Measurements from ENCODE around the gene SCAMP3. TPM values are rescaled to one million over a fixed set of nuclear protein-coding genes. Genes with fewer than 3 reads are reported as not detected.
A peak's percentile ranks its signal among the peaks of the same experiment; 100 is the strongest.

Gene SCAMP3
- total RNA-seq, 4 donors from 2014 or later, result 10.0 to 44.4 (median 29.2) TPM

- Histone ChIP-seq H3K4me3 (peak overlapping the region; percentile 50 to 72), H3K9me3 (no peaks in the 10 kb centered on the region), H3K36me3 (no peaks in the 10 kb centered on the region), H3K4me1 (peaks cover 0 to 10% of the 10 kb centered on the region in 2 donors), H3K27me3 (no peaks in the 10 kb centered on the region), H3K27ac (peak overlapping the region; percentile 72 to 73)
- peak; percentile 58 to 59 for DNase-seq
- intact Hi-C loops (cut with DNase I; ENCODE audit: low total_unique reads), result loop anchor here (5.0 kb wide), 1 partner anchor 44 kb away; the partner anchor contains the start of gene RUSC1
- peak in 2 of 4 experiments; percentile 29 to 30 for TF ChIP-seq CTCF (IDR thresholded peaks at IDR 0.05)
- TF ChIP-seq POLR2A (IDR thresholded peaks at IDR 0.05), result no peak
These were observed 15.9 kb upstream of the SCAMP3 start for GRCh38 chr1:155277902-155278688.

GRCh38 chr1:155277070-155277901 lies 15.1 kb upstream of the SCAMP3 start, which contains the start of gene HCN3:
TSS of gene HCN3 (plus strand) at chr1:155277463. CDS start at chr1:155277591, 128 bp downstream.
- Histone ChIP-seq H3K27ac (peak within 1 kb of the TSS; percentile 72 to 73), H3K9me3 (no peaks in the 10 kb centered on the region), H3K27me3 (no peaks in the 10 kb centered on the region), H3K4me1 (peaks cover 3 to 10% of the 10 kb centered on the region in 2 donors), H3K4me3 (peak within 1 kb of the TSS; percentile 50 to 72), H3K36me3 (no peaks in the 10 kb centered on the region)
- TF ChIP-seq CTCF (IDR thresholded peaks at IDR 0.05) (peak; percentile 51 to 81 (median 80)), POLR2A (IDR thresholded peaks at IDR 0.05) (no peak)
- peak; percentile 98 to 99 for DNase-seq
- intact Hi-C loops (cut with DNase I; ENCODE audit: low total_unique reads), result loop anchor here (5.0 kb wide), 1 partner anchor 45 kb away; the partner anchor contains the start of gene RUSC1

GRCh38 chr1:155273343-155274245 lies 11.4 kb upstream of the SCAMP3 start, which contains the start of gene CLK2:
TSS of gene CLK2 (minus strand) at chr1:155273504. CDS start at chr1:155270977, 2,527 bp downstream.
- Histone ChIP-seq H3K4me1 (peaks cover 7 to 10% of the 10 kb centered on the region in 2 donors), H3K27me3 (no peaks in the 10 kb centered on the region), H3K9me3 (no peaks in the 10 kb centered on the region), H3K4me3 (peak within 1 kb of the TSS; percentile 65 to 90), H3K27ac (peak within 1 kb of the TSS; percentile 85 to 97), H3K36me3 (no peaks in the 10 kb centered on the region)
- TF ChIP-seq POLR2A (IDR thresholded peaks at IDR 0.05) (peak; percentile 57 to 89), CTCF (IDR thresholded peaks at IDR 0.05) (peak in 1 of 4 experiments; percentile 7)
- intact Hi-C loops (cut with DNase I; ENCODE audit: low total_unique reads), result no loop called here
- peak; percentile 91 to 96 for DNase-seq

- peak in 1 of 2 donors; percentile 26 for DNase-seq
- Histone ChIP-seq H3K4me1 (peaks cover 3 to 7% of the 10 kb centered on the region in 2 donors), H3K4me3 (peak overlapping the region; percentile 65 to 90), H3K9me3 (no peaks in the 10 kb centered on the region), H3K36me3 (no peaks in the 10 kb centered on the region), H3K27me3 (no peaks in the 10 kb centered on the region), H3K27ac (peak overlapping the region; percentile 85 to 97)
- intact Hi-C loops (cut with DNase I; ENCODE audit: low total_unique reads), result no loop called here
- no peak for TF ChIP-seq POLR2A (IDR thresholded peaks at IDR 0.05)
- TF ChIP-seq CTCF (IDR thresholded peaks at IDR 0.05), result no peak
These were observed 10.5 kb upstream of the SCAMP3 start for GRCh38 chr1:155272466-155273342.

All from uterus (tissue), 4 donors.